PC-3 (cell line): ENCODE results near the gene SERINC1.

Experiments used
- EZH2 ChIP-seq: fragments of 300-600 bp; sonication (generic); IDR thresholded peaks from one replicate; pipeline ENCODE4 v1.6.1; 2017; ENCODE audit warnings: antibody characterized with exemption, mild to moderate bottlenecking, low read length; ENCODE audit not compliant: unreplicated experiment
- TF ChIP-seq, protein P1 (sequence below): fragments of 300-600 bp; sonication (generic); conservative IDR thresholded peaks from 2 replicates; pipeline ENCODE4 v1.5.1; 2017; ENCODE audit warnings: antibody characterized with exemption, low read depth, mild to moderate bottlenecking, low read length

DNA sequence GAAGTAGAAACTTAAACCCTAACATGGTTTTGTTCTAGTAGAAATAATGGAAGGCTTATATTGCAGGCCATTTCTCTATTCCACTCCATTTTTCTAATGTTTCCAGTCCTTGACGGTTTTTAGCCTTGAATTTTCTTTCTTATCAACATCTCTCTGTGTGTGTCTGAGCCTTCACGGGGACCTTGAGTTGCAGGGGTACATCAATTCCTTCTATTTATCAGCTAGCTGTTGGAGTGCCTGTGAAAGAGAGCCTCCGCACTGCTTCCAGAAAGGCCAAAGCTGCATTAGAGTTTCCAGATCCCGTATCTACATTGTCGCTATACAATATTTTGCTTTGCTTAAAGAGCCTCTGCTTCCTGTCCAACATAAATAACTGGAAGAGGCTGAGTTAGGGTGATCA, 77.6 kb downstream of the SERINC1 start:
- TF ChIP-seq, protein P1, sequence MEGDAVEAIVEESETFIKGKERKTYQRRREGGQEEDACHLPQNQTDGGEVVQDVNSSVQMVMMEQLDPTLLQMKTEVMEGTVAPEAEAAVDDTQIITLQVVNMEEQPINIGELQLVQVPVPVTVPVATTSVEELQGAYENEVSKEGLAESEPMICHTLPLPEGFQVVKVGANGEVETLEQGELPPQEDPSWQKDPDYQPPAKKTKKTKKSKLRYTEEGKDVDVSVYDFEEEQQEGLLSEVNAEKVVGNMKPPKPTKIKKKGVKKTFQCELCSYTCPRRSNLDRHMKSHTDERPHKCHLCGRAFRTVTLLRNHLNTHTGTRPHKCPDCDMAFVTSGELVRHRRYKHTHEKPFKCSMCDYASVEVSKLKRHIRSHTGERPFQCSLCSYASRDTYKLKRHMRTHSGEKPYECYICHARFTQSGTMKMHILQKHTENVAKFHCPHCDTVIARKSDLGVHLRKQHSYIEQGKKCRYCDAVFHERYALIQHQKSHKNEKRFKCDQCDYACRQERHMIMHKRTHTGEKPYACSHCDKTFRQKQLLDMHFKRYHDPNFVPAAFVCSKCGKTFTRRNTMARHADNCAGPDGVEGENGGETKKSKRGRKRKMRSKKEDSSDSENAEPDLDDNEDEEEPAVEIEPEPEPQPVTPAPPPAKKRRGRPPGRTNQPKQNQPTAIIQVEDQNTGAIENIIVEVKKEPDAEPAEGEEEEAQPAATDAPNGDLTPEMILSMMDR, result no peak
- TF ChIP-seq EZH2, result no peak
